ENCODE data around the gene PLA2G2A.
"Not testable (repeated sequence)": the region's sequence is repeated elsewhere in the genome, so short reads cannot be mapped to it uniquely, and the experiment has no call there.

Gene PLA2G2A

DNA sequence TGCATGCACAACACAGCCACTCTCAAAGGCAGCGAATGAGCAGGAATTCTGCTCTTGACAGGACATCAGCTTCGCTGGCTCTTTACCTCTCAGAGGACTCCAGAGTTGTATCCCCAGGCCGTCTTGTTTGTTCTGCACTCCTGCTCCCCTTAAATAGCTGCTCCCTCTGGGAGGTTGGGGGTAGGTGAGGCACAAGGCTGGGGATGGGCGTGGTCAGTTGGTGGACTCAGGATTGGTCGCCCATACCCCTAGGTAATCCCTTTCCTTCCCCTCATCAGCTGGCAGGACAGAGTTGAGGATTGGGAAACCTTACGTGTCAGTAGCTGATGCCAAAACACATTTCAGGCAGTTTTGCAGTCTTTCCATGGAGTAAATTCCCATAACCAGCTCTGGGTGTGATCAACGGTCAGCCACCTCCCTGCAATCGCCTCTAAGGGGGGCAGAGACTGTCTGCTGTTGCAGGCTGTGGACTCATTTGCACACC lies at the start of gene PLA2G2A:
PLA2G2A (minus strand) TSS at position 125 of the 484 bp plus-strand sequence. CDS start 845 bp downstream, outside the sequence.
- Mint-ChIP-seq H3K27ac (no peak within 1 kb of the TSS), H3K36me3 (no peaks in the 10 kb centered on the region), H3K27me3 (peaks cover 16% of the 10 kb centered on the region), H3K4me1 (no peaks in the 10 kb centered on the region), H3K4me3 (no peak within 1 kb of the TSS), H3K9me3 (no peaks in the 10 kb centered on the region)

DNA sequence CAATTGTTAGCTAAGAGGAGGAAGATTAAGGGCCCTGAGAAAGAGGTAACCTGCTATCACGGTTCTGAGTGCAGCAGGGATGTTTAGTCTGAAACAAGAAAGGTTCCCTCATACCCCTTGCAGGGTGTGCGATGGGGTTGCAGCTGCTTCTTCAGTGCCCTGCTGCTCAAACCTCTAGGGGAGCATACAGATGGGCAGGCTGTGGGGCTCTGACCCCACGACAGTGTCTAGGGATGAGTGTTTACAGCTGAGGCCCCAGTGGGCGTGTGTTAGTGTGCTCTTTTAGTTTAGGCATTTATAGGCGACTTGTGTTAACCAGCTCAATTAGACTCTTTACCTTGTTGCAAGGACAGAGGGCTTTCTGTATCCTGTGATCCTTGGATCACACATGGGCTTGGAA lies 49.3 kb upstream of the PLA2G2A start:
- Mint-ChIP-seq H3K36me3 (no peaks in the 10 kb centered on the region), H3K27me3 (peaks cover 30% of the 10 kb centered on the region), H3K9me3 (no peaks in the 10 kb centered on the region), H3K4me3 (no peak overlapping the region), H3K27ac (no peak overlapping the region), H3K4me1 (no peaks in the 10 kb centered on the region)

DNA sequence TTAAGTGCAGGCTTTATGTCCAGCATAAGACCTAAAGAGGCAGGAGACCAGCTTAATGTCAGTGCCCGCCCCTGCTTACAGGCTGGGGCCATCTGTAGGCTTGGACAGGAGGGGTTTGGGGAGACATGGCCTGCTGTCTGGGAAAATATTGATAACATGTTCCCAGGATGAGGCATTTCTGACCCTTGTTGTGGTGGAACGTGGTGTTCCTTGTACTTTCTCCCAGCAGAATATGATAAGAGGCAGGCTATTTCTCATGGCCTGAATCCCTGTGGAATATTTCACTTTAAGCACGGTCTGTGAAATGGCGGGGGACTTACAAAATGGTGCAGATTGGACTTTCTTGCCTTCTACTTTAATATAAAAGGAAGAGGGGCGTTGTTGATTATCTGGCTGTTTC lies 48.7 kb upstream of the PLA2G2A start:
- H3K4me1 Mint-ChIP-seq: no peaks in the 10 kb centered on the region
- H3K27ac Mint-ChIP-seq: no peak overlapping the region
- H3K27me3 Mint-ChIP-seq: peaks cover 30% of the 10 kb centered on the region
- no peaks in the 10 kb centered on the region for H3K36me3 Mint-ChIP-seq
- H3K4me3 Mint-ChIP-seq: no peak overlapping the region
- no peaks in the 10 kb centered on the region for H3K9me3 Mint-ChIP-seq

DNA sequence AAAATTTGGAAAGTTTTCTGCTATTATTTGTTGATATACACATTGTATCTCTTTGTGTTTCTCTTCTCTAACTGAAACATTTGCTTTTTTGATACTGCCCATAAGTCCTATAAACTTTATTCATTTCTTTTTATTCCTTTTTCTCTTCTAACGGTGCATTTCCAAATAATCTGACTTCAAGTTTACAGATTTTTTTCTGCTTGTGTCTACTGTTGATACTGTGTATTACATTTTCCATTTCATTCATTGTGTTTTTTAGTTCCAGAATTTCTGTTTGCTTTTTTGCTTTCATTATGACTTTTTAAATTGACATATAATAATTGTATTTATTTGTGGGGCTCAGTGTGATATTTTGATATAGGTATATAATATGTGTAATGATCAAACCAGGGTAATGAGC lies 38.3 kb upstream of the PLA2G2A start:
- H3K36me3 Mint-ChIP-seq: peaks cover 6% of the 10 kb centered on the region
- H3K27me3 Mint-ChIP-seq: peaks cover 19% of the 10 kb centered on the region
- H3K4me3 Mint-ChIP-seq: no peak overlapping the region
- no peaks in the 10 kb centered on the region for H3K4me1 Mint-ChIP-seq
- peaks cover 23% of the 10 kb centered on the region for H3K9me3 Mint-ChIP-seq
- no peak overlapping the region for H3K27ac Mint-ChIP-seq

DNA sequence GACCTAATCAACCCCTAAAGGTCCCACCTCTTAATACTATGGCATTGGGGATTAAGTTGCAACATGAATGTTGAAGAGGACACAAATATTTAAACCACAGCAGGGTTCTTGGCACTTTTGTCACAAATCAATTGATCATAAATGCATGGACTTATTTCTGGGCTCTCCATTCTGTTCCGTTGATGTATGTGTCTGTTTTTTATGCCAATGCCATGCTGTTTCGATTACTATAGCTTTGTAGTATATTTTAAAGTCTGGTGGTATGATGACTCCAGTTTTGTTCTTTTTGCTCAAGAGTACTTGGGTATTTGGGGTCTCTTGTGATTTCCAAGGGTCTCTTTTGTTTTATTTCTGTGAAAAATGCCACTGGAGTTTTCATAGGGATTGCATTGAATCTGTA lies 34.7 kb upstream of the PLA2G2A start:
- Mint-ChIP-seq H3K4me3 (no peak overlapping the region), H3K9me3 (peaks cover 18% of the 10 kb centered on the region), H3K27ac (no peak overlapping the region), H3K27me3 (peaks cover 19% of the 10 kb centered on the region), H3K36me3 (peaks cover 6% of the 10 kb centered on the region), H3K4me1 (no peaks in the 10 kb centered on the region)

- Mint-ChIP-seq H3K4me1 (no peaks in the 10 kb centered on the region), H3K27ac (no peak overlapping the region)
Observed at GRCh38 chr1:20010016-20010415, 30.6 kb upstream of the PLA2G2A start.

GRCh38 chr1:20009212-20009611 lies 29.8 kb upstream of the PLA2G2A start:
- Mint-ChIP-seq H3K27me3 (peaks cover 22% of the 10 kb centered on the region), H3K4me1 (no peaks in the 10 kb centered on the region), H3K27ac (no peak overlapping the region), H3K4me3 (no peak overlapping the region), H3K36me3 (no peaks in the 10 kb centered on the region), H3K9me3 (peaks cover 2% of the 10 kb centered on the region)

More at GRCh38 chr1:20010016-20010415, 30.6 kb upstream of the PLA2G2A start:
- Mint-ChIP-seq H3K27me3 (peaks cover 16% of the 10 kb centered on the region), H3K4me3 (no peak overlapping the region), H3K9me3 (peaks cover 5% of the 10 kb centered on the region), H3K36me3 (no peaks in the 10 kb centered on the region)

DNA sequence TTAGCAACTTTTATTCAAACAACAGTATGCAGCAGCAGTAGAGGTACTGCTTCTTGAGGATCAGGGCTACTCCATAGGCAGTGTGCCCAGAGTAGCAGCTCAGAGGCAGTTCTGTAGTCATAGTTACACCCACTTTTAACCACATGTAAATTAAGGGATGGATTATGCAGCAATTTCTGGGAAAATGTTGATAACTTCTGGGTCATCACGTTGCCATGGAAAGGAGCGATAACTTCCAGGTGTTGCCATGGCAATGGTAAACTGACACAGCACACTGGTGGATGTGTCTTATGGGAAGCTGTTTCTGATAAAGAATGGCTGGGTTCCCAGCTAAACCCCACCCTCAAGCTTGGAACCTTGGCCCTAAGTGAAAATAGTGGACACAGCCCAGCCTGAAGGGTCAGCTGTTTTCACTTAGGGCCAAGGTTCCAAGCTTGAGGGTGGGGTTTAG lies 29.0 kb upstream of the PLA2G2A start:
- H3K36me3 Mint-ChIP-seq: peaks cover 3% of the 10 kb centered on the region
- H3K4me3 Mint-ChIP-seq: no peak overlapping the region
- peaks cover 25% of the 10 kb centered on the region for H3K27me3 Mint-ChIP-seq
- peaks cover 4% of the 10 kb centered on the region for H3K9me3 Mint-ChIP-seq
- H3K4me1 Mint-ChIP-seq: no peaks in the 10 kb centered on the region
- H3K27ac Mint-ChIP-seq: no peak overlapping the region

- not testable (repeated sequence) for H3K4me1 Mint-ChIP-seq, H3K36me3 Mint-ChIP-seq, H3K27ac Mint-ChIP-seq, H3K4me3 Mint-ChIP-seq
- H3K27me3 Mint-ChIP-seq: peaks cover 31% of the 10 kb centered on the region
- H3K9me3 Mint-ChIP-seq: peaks cover 15% of the 10 kb centered on the region
Observed at GRCh38 chr1:19998823-19999222, 19.4 kb upstream of the PLA2G2A start.

DNA sequence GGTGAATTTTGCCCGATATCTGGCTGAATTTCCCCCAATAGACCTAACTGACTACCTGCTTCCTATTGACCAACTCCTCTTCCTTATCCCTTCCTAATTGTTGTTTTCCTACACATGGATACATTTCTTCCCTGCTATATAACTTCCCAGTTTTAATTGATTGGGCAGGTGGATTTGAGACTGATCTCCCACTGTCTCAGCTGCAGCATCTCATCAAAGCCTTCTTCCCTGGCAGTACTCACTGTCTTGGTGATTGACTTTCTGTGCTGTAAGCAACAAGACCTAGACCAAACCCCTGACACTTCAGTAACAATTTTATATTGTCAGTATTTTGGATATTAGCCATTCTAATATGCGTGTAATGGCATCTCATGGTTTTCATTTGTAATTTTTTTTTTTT lies 11.3 kb upstream of the PLA2G2A start:
- Mint-ChIP-seq H3K27me3 (peaks cover 32% of the 10 kb centered on the region), H3K36me3 (no peaks in the 10 kb centered on the region), H3K27ac (no peak overlapping the region), H3K4me1 (no peaks in the 10 kb centered on the region), H3K9me3 (no peaks in the 10 kb centered on the region), H3K4me3 (no peak overlapping the region)

DNA sequence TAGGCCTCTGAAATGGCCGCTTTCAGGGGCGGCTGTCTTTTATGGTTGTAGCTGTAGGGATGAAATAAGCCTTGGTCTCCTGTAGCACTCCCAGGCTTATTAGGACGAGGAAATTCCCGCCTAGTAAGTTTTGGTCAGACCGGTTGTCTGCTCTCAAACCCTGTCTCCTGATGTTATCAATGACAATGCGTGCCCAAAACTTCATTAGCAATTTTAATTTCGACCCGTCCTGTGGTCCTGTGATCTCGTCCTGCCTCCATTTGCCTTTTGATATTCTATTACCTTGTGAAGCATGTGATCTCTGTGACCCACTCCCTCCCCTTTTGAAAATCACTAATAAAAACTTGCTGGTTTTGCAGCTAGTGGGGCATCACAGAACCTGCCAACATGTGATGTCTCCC lies 10.8 kb upstream of the PLA2G2A start:
- H3K4me1 Mint-ChIP-seq, H3K4me3 Mint-ChIP-seq, H3K9me3 Mint-ChIP-seq, H3K36me3 Mint-ChIP-seq, H3K27ac Mint-ChIP-seq: not testable (repeated sequence)
- peaks cover 32% of the 10 kb centered on the region for H3K27me3 Mint-ChIP-seq

- Mint-ChIP-seq H3K36me3 (no peaks in the 10 kb centered on the region), H3K4me1 (no peaks in the 10 kb centered on the region), H3K27ac (no peak overlapping the region), H3K4me3 (no peak overlapping the region), H3K27me3 (peaks cover 25% of the 10 kb centered on the region), H3K9me3 (no peaks in the 10 kb centered on the region)
Observed at GRCh38 chr1:19988267-19989006, 9.0 kb upstream of the PLA2G2A start.

DNA sequence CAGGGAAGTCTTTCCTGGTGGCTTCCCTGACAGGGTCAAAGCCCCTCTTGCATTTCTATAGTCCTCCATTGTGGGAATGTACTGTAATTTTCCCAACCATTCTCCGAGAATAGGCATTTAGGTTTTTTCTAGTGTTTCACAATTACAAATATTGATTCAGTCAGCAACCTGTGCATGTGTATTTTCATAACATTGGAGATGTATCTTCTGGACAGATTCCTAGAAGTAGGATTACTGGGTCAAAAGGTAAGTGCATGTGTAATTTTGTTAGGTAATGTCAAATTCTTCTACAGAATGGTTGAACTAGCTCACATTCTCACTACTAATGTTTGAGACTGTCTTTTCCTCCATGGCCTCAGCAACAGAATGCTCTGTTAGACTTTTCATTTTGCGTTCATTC lies 8.3 kb upstream of the PLA2G2A start:
- no peaks in the 10 kb centered on the region for H3K36me3 Mint-ChIP-seq
- no peaks in the 10 kb centered on the region for H3K9me3 Mint-ChIP-seq
- no peak overlapping the region for H3K27ac Mint-ChIP-seq
- no peaks in the 10 kb centered on the region for H3K4me1 Mint-ChIP-seq
- no peak overlapping the region for H3K4me3 Mint-ChIP-seq
- H3K27me3 Mint-ChIP-seq: peaks cover 22% of the 10 kb centered on the region

DNA sequence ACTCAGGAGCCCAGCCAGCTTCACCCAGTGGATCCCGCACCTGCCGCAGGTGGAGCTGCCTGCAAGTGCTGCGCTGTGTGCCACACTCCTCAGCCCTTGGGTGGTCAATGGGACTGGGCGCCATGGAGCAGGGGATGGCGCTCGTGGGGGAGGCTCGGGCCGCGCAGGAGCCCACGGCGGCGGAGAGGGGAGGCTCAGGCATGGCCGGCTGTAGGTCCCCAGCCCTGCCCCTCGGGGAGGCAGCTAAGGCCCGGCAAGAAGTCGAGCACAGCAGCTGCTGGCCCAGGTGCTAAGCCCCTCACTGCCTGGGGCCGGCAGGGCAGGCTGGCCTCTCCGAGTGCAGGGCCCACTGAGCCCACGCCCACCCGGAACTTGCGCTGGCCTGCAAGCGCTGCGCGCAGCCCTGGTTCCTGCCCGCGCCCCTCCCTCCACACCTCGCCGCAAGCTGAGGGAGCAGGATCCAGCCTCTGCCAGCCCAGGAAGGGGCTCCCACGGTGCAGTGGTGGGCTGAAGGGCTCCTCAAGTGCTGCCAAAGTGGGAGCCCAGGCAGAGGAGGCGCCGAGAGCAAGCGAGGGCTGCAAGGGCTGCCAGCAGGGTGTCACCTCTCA lies 5.1 kb upstream of the PLA2G2A start:
- not testable (repeated sequence) for H3K9me3 Mint-ChIP-seq, H3K27me3 Mint-ChIP-seq

GRCh38 chr1:19981507-19982312 lies 2.3 kb upstream of the PLA2G2A start:
- no peaks in the 10 kb centered on the region for H3K9me3 Mint-ChIP-seq
- H3K4me1 Mint-ChIP-seq: no peaks in the 10 kb centered on the region
- no peak overlapping the region for H3K4me3 Mint-ChIP-seq
- no peak overlapping the region for H3K27ac Mint-ChIP-seq
- peaks cover 11% of the 10 kb centered on the region for H3K27me3 Mint-ChIP-seq
- H3K36me3 Mint-ChIP-seq: no peaks in the 10 kb centered on the region

More for the DNA sequence above, 5.1 kb upstream of the PLA2G2A start:
- H3K4me1 Mint-ChIP-seq, H3K36me3 Mint-ChIP-seq, H3K27ac Mint-ChIP-seq, H3K4me3 Mint-ChIP-seq: not testable (repeated sequence)

GRCh38 chr1:19981170-19981506 lies 1.7 kb upstream of the PLA2G2A start:
- Mint-ChIP-seq H3K9me3 (no peaks in the 10 kb centered on the region), H3K27ac (no peak overlapping the region), H3K27me3 (peaks cover 13% of the 10 kb centered on the region), H3K4me1 (no peaks in the 10 kb centered on the region), H3K4me3 (no peak overlapping the region), H3K36me3 (no peaks in the 10 kb centered on the region)
